IMR-90 (cell line): ENCODE data around the gene NFAT5. TPM values are rescaled to one million over a fixed set of nuclear protein-coding genes. Genes with fewer than 3 reads are reported as not detected.

Source experiments
- ATAC-seq: fragments of 200-7000 bp; cut with Tn5 transposase; 2 replicates; pipeline ENCODE4 v1.9.1; 2020; ENCODE audit warnings: low read depth, mild to moderate bottlenecking, moderate library complexity
- BruUV-seq: library from RNA; stranded (reverse); fragments of 400-500 nt; replicated peaks from 2 replicates; lab custom pipeline; 2021; lab: Mats Ljungman, UMichigan
- CTCF ChIA-PET: fragments of 300-600 bp; formaldehyde crosslinking; extraction: SDS; loops from one replicate; lab custom pipeline; 2021; ENCODE audit warnings: antibody characterized with exemption; lab: Yijun Ruan, JAX
- POLR2A ChIA-PET: fragments of 300-600 bp; sonication (Branson Sonifier 250); formaldehyde crosslinking; loops from one replicate; lab custom pipeline; 2022; ENCODE audit warnings: antibody characterized with exemption; ENCODE audit not compliant: unreplicated experiment; lab: Charles Lee
- DNase-seq: peaks from one replicate; pipeline ENCODE4 v3.0.0; 2013
- H2AFZ ChIP-seq: replicated peaks from 2 replicates; pipeline ENCODE3; 2013; ENCODE audit warnings: low read length, mild to moderate bottlenecking; ENCODE audit not compliant: poor library complexity
- H2AK5ac ChIP-seq: 2 replicates; pipeline ENCODE4 v1.6.1; 2013; ENCODE audit warnings: low read depth, low read length, inconsistent platforms
- H2AK9ac ChIP-seq: replicated peaks from 2 replicates; pipeline ENCODE3; 2013; ENCODE audit warnings: mild to moderate bottlenecking, low read depth, low read length, moderate library complexity; ENCODE audit not compliant: poor library complexity
- H2BK120ac ChIP-seq: 2 replicates; pipeline ENCODE4 v1.6.1; 2013; ENCODE audit warnings: low read depth, low read length, inconsistent platforms
- H2BK15ac ChIP-seq: 3 replicates; pipeline ENCODE4 v1.6.1; 2013; ENCODE audit warnings: low read depth, low read length, inconsistent platforms
- H2BK20ac ChIP-seq: 2 replicates; pipeline ENCODE4 v1.6.1; 2013; ENCODE audit warnings: low read depth, mild to moderate bottlenecking, inconsistent platforms, low read length, moderate library complexity
- H2BK5ac ChIP-seq: 2 replicates; pipeline ENCODE4 v1.6.1; 2013; ENCODE audit warnings: mild to moderate bottlenecking, low read depth, low read length, inconsistent platforms; ENCODE audit not compliant: poor library complexity, severe bottlenecking
- H3K14ac ChIP-seq: replicated peaks from 2 replicates; pipeline ENCODE4 v1.6.1; 2013; ENCODE audit warnings: low read depth, low read length, inconsistent platforms
- H3K18ac ChIP-seq: 2 replicates; pipeline ENCODE4 v1.6.1; 2013; ENCODE audit warnings: low read depth, low read length, control low read depth
- H3K23ac ChIP-seq: 2 replicates; pipeline ENCODE4 v1.6.1; 2013; ENCODE audit warnings: low read depth, low read length, inconsistent platforms
- H3K27ac ChIP-seq: 2 replicates; pipeline ENCODE4 v1.5.1; 2013; ENCODE audit warnings: mild to moderate bottlenecking, control low read depth, low read length; ENCODE audit not compliant: insufficient read depth
- H3K27me3 ChIP-seq: 2 replicates; pipeline ENCODE4 v1.6.1; 2013; ENCODE audit warnings: low read length; ENCODE audit not compliant: control insufficient read depth, insufficient read depth
- H3K36me3 ChIP-seq: 2 replicates; pipeline ENCODE4 v1.6.1; 2013; ENCODE audit warnings: low read length, mixed read lengths; ENCODE audit not compliant: control insufficient read depth, insufficient read depth
- H3K4ac ChIP-seq: 2 replicates; pipeline ENCODE4 v1.6.1; 2013; ENCODE audit warnings: low read depth, low read length, inconsistent platforms
- H3K4me1 ChIP-seq: 2 replicates; pipeline ENCODE4 v1.6.1; 2013; ENCODE audit warnings: low read length, mixed read lengths; ENCODE audit not compliant: control insufficient read depth, insufficient read depth
- H3K4me2 ChIP-seq: 2 replicates; pipeline ENCODE4 v1.6.1; 2013; ENCODE audit warnings: low read depth, mild to moderate bottlenecking, control low read depth, low read length, moderate library complexity
- H3K4me3 ChIP-seq: 2 replicates; pipeline ENCODE4 v1.5.1; 2013; ENCODE audit warnings: low read depth, mild to moderate bottlenecking, control low read depth, low read length, moderate library complexity; ENCODE audit not compliant: insufficient read depth
- H3K56ac ChIP-seq: 2 replicates; pipeline ENCODE4 v1.6.1; 2013; ENCODE audit warnings: low read length, inconsistent platforms; ENCODE audit not compliant: insufficient read depth; ENCODE audit errors: extremely low read depth
- H3K79me1 ChIP-seq, 2 experiments: 2 replicates each; pipeline ENCODE4 v1.6.1; 2013; ENCODE audit warnings: low read length in 2 of 2, inconsistent platforms in 1 of 2, low read depth in 1 of 2
- H3K9ac ChIP-seq: 2 replicates; pipeline ENCODE4 v1.6.1; 2013; ENCODE audit warnings: low read depth, low read length, control low read depth
- H3K9me1 ChIP-seq: 2 replicates; pipeline ENCODE4 v1.6.1; 2013; ENCODE audit warnings: low read length, inconsistent platforms; ENCODE audit not compliant: insufficient read depth
- H3K9me3 ChIP-seq: 2 replicates; pipeline ENCODE4 v1.6.1; 2013; ENCODE audit warnings: low read length; ENCODE audit not compliant: control insufficient read depth, insufficient read depth
- H4K20me1 ChIP-seq: 2 replicates; pipeline ENCODE4 v1.6.1; 2013; ENCODE audit warnings: low read length, inconsistent platforms; ENCODE audit not compliant: insufficient read depth
- H4K5ac ChIP-seq: 2 replicates; pipeline ENCODE4 v1.6.1; 2013; ENCODE audit warnings: mild to moderate bottlenecking, low read depth, low read length, control low read depth
- H4K8ac ChIP-seq, 2 experiments: 2 replicates each; pipeline ENCODE4 v1.6.1; 2013; ENCODE audit warnings: low read depth in 2 of 2, low read length in 2 of 2, control low read depth in 1 of 2, inconsistent platforms in 1 of 2
- H4K91ac ChIP-seq: 2 replicates; pipeline ENCODE4 v1.6.1; 2013; ENCODE audit warnings: low read depth, low read length, inconsistent platforms; ENCODE audit not compliant: insufficient read depth
- BHLHE40 ChIP-seq: fragments of 150-350 bp; IDR thresholded peaks from 2 replicates; pipeline ENCODE4 v1.6.1; 2016; ENCODE audit warnings: mild to moderate bottlenecking, low read depth, low read length
- MAZ ChIP-seq: IDR thresholded peaks from 2 replicates; pipeline ENCODE4 v1.6.1; 2012; ENCODE audit warnings: low read depth, mild to moderate bottlenecking, low read length, improper control_type of control experiment, moderate library complexity, borderline replicate concordance
- NFE2L2 ChIP-seq: fragments of 150-350 bp; IDR thresholded peaks from 2 replicates; pipeline ENCODE4 v1.6.1; 2016; ENCODE audit warnings: low read depth, mild to moderate bottlenecking, low read length
- RAD21 ChIP-seq: IDR thresholded peaks from 2 replicates; pipeline ENCODE4 v1.6.1; 2012; ENCODE audit warnings: low read length, improper control_type of control experiment
- RCOR1 ChIP-seq: IDR thresholded peaks from 2 replicates; pipeline ENCODE4 v1.6.1; 2012; ENCODE audit warnings: mild to moderate bottlenecking, low read length, improper control_type of control experiment; ENCODE audit not compliant: insufficient replicate concordance
- RFX5 ChIP-seq: IDR thresholded peaks from 2 replicates; pipeline ENCODE4 v1.8.0; 2012; ENCODE audit warnings: low read depth, mild to moderate bottlenecking, low read length, moderate library complexity
- SMC3 ChIP-seq: fragments of 150-350 bp; IDR thresholded peaks from 2 replicates; pipeline ENCODE4 v1.6.1; 2016; ENCODE audit warnings: low read depth, mild to moderate bottlenecking, antibody characterized with exemption, low read length, moderate library complexity
- dilution Hi-C: fragments of 300-500 bp; cut with HindIII; formaldehyde crosslinking; loops from one replicate; pipeline ENCODE4 v1.14.3; 2018; ENCODE audit warnings: low sequenced_read_pairs; ENCODE audit not compliant: unreplicated experiment
- in situ Hi-C: fragments of 300-500 bp; cut with MboI; formaldehyde crosslinking; loops from 3 replicates; pipeline ENCODE4 v1.14.3; 2019; ENCODE audit warnings: low sequenced_read_pairs, inconsistent platforms, mixed read lengths
- intact Hi-C: fragments of 100-400 bp; cut with micrococcal nuclease; formaldehyde crosslinking; loops from 2 replicates; pipeline ENCODE4 v1.10.0; 2022
- polyA plus RNA-seq, 3 experiments: library from polyadenylated mRNA; depleted of rRNA; stranded (reverse); fragments of >200 nt; gene quantifications; 2 replicates each; pipeline ENCODE4 v1.2.3, GENCODE V29; 2012; ENCODE audit warnings: low replicate concordance in 1 of 3
- total RNA-seq: library from RNA; depleted of rRNA; stranded (reverse); fragments of >200 nt; gene quantifications from 2 replicates; pipeline ENCODE4 v1.2.3, GENCODE V29; 2012
- TF ChIP-seq, protein P1 (sequence below): fragments of 150-350 bp; IDR thresholded peaks from 2 replicates; pipeline ENCODE4 v1.6.1; 2017; ENCODE audit warnings: mild to moderate bottlenecking, antibody characterized with exemption, low read length, low read depth
- TF ChIP-seq, protein P2 (sequence below): fragments of 150-350 bp; IDR thresholded peaks from 2 replicates; pipeline ENCODE4 v1.6.1; 2016; ENCODE audit warnings: low read depth, mild to moderate bottlenecking, low read length, moderate library complexity, borderline replicate concordance
- TF ChIP-seq, protein P3 (sequence below): conservative IDR thresholded peaks from 2 replicates; pipeline ENCODE4 v1.5.1; 2012; ENCODE audit warnings: mild to moderate bottlenecking, low read depth, low read length, improper control_type of control experiment

NFAT5 gene
- total and polyA plus RNA-seq, 2 of the 4 experiments (the other 2 are of a cell fraction): 10.9 to 20.1 TPM

DNA sequence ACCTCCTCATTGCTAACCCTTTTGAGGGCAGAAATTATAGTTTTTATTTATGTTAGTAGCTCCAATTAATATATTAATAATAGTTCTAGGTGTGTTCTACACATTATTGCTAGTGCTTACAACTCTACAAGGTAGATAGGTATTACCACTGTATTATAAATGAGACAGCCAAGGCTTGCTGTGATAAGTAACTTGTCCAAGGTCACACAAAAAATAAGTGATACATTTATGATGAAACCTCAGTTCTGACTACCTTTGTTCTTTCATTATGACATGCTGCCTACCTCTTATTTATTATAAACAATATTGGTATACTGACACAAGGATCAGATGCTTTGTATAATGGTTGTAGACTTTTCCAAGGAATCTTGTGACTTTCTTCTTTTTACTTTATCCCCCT, 41.2 kb downstream of the NFAT5 start:
- CTCF ChIA-PET: no interaction called here

More for the DNA sequence above, 41.2 kb downstream of the NFAT5 start:
- dilution Hi-C loops (no loop called here), intact Hi-C loops (no loop called here), in situ Hi-C loops (no loop called here)
- Histone ChIP-seq H2AFZ (no peak overlapping the region), H3K4me1 (peaks cover 6% of the 10 kb centered on the region; the same call in 1 of the 2 replicates), H3K9ac (no peak overlapping the region), H3K36me3 (peaks cover 2% of the 10 kb centered on the region; the same call in 1 of the 2 replicates), H2BK15ac (no peak overlapping the region), H3K18ac (no peak overlapping the region), H3K27me3 (no peaks in the 10 kb centered on the region), H3K14ac (no peak overlapping the region), H4K5ac (no peak overlapping the region), H2BK120ac (no peak overlapping the region), H3K56ac (no peak overlapping the region), H3K23ac (no peak overlapping the region), H2BK5ac (no peak overlapping the region), H3K79me1 (peaks cover 19 to 66% of the 10 kb centered on the region in 2 experiments), H3K9me3 (no peaks in the 10 kb centered on the region), H3K9me1 (peaks cover 11% of the 10 kb centered on the region; the same call in 1 of the 2 replicates), H3K4ac (no peak overlapping the region), H4K20me1 (peaks cover 78% of the 10 kb centered on the region), H3K4me2 (no peak overlapping the region), H3K4me3 (no peak overlapping the region), H3K27ac (no peak overlapping the region), H2AK9ac (no peak overlapping the region), H4K8ac (no peak overlapping the region), H2BK20ac (no peak overlapping the region), H2AK5ac (no peak overlapping the region), H4K91ac (no peak overlapping the region)
- ATAC-seq (no peak), DNase-seq (no peak)
- TF ChIP-seq BHLHE40: no peak
- TF ChIP-seq, protein P1, sequence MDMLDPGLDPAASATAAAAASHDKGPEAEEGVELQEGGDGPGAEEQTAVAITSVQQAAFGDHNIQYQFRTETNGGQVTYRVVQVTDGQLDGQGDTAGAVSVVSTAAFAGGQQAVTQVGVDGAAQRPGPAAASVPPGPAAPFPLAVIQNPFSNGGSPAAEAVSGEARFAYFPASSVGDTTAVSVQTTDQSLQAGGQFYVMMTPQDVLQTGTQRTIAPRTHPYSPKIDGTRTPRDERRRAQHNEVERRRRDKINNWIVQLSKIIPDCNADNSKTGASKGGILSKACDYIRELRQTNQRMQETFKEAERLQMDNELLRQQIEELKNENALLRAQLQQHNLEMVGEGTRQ: no peak
- TF ChIP-seq RCOR1: no peak
- TF ChIP-seq SMC3: no peak
- no peak for TF ChIP-seq RFX5
- TF ChIP-seq, protein P2, sequence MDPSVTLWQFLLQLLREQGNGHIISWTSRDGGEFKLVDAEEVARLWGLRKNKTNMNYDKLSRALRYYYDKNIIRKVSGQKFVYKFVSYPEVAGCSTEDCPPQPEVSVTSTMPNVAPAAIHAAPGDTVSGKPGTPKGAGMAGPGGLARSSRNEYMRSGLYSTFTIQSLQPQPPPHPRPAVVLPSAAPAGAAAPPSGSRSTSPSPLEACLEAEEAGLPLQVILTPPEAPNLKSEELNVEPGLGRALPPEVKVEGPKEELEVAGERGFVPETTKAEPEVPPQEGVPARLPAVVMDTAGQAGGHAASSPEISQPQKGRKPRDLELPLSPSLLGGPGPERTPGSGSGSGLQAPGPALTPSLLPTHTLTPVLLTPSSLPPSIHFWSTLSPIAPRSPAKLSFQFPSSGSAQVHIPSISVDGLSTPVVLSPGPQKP: no peak
- TF ChIP-seq, protein P3, sequence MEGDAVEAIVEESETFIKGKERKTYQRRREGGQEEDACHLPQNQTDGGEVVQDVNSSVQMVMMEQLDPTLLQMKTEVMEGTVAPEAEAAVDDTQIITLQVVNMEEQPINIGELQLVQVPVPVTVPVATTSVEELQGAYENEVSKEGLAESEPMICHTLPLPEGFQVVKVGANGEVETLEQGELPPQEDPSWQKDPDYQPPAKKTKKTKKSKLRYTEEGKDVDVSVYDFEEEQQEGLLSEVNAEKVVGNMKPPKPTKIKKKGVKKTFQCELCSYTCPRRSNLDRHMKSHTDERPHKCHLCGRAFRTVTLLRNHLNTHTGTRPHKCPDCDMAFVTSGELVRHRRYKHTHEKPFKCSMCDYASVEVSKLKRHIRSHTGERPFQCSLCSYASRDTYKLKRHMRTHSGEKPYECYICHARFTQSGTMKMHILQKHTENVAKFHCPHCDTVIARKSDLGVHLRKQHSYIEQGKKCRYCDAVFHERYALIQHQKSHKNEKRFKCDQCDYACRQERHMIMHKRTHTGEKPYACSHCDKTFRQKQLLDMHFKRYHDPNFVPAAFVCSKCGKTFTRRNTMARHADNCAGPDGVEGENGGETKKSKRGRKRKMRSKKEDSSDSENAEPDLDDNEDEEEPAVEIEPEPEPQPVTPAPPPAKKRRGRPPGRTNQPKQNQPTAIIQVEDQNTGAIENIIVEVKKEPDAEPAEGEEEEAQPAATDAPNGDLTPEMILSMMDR: no peak
- no peak for TF ChIP-seq MAZ
- no peak for TF ChIP-seq RAD21
- no peak for TF ChIP-seq NFE2L2
- no TSS peak for BruUV-seq
- POLR2A ChIA-PET: no interaction called here
